Posterior vena cava (tissue), 2 donors: ENCODE data around the gene BMPER. TPM values are rescaled to one million over a fixed set of nuclear protein-coding genes. Genes with fewer than 3 reads are reported as not detected.

Experiments
- DNase-seq: peaks from one replicate; pipeline ENCODE4 v3.0.0-alpha.2; 2020; ENCODE audit warnings: low spot score
- intact Hi-C, 2 donors: fragments of 100-400 bp; cut with DNase I; formaldehyde crosslinking; loops; one replicate each; pipeline versions ENCODE4 v1.14.1 to v1.14.2; 2022 to 2023
- total RNA-seq, 2 donors: library from RNA; stranded (reverse); fragmentation: NEBNext Ultra II Directional; extraction: Animal tissue kit (Norgen Biotek cat#: 25700); gene quantifications; one replicate each; pipeline ENCODE4 v1.2.1, GENCODE V29; 2021
- donor health status: DM: yes; HTN: yes; CAD: no.
- donor health status: DM: yes; HTN: yes; CAD: no.

The BMPER gene
- total RNA-seq, 2 donors from 2014 or later: 5.6 to 7.1 TPM

DNA sequence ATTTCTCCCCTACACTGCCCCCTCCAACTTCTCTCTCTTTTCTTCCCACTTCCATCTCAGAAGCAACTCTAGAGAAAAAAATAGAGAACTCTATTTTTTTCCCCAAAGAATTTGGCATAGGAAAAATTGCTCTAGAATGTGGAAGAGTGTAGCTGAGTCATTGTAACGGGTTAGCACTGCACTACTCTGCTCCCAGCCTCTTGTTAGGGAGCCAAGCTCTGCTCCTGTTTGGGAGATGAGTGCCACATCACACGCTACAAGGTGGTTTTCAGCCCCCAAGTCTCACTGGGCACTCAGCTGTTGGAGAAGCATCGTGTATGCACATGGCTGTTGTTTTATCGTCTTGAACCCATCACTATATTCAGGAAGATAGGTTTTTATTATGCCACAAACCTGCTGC is 136.4 kb downstream of the BMPER start:
- DNase-seq: no peak
- intact Hi-C loops: no loop called here

GRCh38 chr7:34042406-34042805 is 137.1 kb downstream of the BMPER start:
- intact Hi-C loops: no loop called here
- no peak for DNase-seq

DNA sequence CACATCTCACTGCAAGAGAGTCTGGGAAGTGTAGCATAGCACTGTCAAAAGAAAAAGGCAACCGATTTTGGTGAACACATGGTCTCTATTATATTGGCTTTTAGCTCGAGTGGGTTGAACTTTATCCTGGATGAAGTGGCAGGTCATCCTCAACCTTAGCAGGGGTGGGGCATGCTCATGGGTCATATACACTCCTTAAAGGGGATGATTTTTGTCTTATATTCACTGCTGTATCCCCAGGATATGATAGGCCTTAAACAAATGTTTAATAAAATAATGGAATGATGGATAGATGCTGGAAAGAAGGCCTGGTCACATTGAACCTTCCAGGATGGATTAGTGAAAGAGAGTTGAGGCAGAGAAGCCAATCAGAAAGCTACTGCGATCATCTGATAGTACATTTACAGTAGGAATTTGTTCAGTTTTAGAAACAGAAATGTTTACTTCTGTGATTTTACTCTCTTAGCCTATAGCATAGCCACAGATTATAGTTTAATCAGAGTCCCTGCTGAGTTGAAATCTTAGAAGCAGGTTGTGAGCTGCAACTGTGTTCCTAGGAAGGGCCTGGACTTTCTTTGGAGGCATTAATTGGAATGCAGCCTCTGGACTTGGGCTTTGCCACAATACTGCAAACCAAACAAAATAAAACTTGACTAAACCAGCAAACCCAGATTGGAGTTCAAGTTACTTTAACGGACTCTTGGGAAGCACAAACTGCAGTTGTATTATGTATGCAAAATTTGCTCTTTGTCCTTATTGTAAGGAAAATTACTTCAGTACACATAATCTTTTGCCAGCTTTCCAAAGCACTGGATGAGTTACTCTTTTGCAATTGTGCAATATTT is 138.3 kb downstream of the BMPER start:
- intact Hi-C loops: no loop called here
- DNase-seq: no peak

- intact Hi-C loops: no loop called here
- DNase-seq: no peak
Measured at GRCh38 chr7:34044306-34044643, 138.9 kb downstream of the BMPER start.

DNA sequence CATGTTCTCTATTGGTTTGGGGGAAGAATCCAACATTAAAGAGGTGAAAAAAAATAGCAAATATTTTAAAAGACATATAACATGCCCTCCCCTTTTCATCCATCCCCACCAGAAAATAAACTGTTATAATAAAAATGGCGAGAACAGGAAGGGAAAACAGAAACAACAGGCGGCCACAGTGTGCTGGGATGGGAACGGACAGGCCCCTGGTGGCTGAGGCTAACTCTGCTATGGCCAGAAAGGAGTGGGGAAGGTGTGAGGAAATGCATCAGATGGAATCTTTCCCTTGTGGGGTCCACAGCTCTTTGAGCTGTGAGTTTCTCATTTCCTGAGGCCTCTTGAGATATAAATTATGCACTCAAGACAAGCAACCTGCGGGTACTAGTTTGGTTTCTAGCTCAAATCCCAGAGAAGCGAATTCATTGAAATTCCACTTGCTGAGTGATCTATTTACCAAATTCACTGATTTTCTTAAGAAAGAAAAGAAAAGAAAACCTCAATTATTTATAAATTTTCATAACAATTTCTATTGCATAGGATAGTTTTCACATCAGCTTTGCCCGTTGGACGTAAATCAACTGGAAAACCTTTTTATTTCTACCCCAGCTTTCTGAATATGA is 139.5 kb downstream of the BMPER start:
- intact Hi-C loops: no loop called here

GRCh38 chr7:34048445-34048844 is 143.1 kb downstream of the BMPER start:
- intact Hi-C loops: no loop called here

More for the DNA sequence above, 139.5 kb downstream of the BMPER start:
- no peak for DNase-seq

GRCh38 chr7:34054075-34054474 is 148.7 kb downstream of the BMPER start:
- DNase-seq: no peak
- intact Hi-C loops: no loop called here

More at GRCh38 chr7:34048445-34048844, 143.1 kb downstream of the BMPER start:
- DNase-seq: no peak

- intact Hi-C loops: no loop called here
- no peak for DNase-seq
Measured at GRCh38 chr7:34057136-34057535, 151.8 kb downstream of the BMPER start.

GRCh38 chr7:34057956-34058355 is 152.6 kb downstream of the BMPER start:
- no peak for DNase-seq

GRCh38 chr7:34058801-34059135 is 153.4 kb downstream of the BMPER start:
- intact Hi-C loops: no loop called here

More at GRCh38 chr7:34057956-34058355, 152.6 kb downstream of the BMPER start:
- intact Hi-C loops: no loop called here

GRCh38 chr7:34059136-34059828 is 153.9 kb downstream of the BMPER start:
- DNase-seq: no peak
- intact Hi-C loops: no loop called here

More at GRCh38 chr7:34058801-34059135, 153.4 kb downstream of the BMPER start:
- no peak for DNase-seq

- DNase-seq: no peak
- intact Hi-C loops: no loop called here
Measured at GRCh38 chr7:34060196-34060947, 155.0 kb downstream of the BMPER start.

DNA sequence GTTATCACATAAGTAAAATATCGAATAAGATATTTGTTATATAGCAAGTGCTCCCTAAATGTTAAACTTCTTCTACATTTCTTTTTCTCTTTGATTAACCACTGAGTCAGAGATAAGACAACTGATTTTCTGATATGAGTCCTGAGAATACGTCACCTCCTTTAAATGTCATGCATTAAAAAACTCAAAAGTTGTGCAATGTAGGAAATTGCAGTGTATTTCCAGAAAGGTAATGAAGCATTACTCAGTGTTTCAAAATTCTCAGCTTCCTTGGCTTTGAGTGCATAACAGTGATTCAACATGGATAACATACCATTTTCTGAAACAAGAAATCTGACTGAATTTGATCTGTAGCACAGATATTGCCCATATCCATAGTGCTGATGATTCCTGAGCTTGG is 155.8 kb downstream of the BMPER start:
- DNase-seq: no peak
- intact Hi-C loops: no loop called here

GRCh38 chr7:34062341-34062740 is 157.0 kb downstream of the BMPER start:
- intact Hi-C loops: no loop called here
- DNase-seq: no peak

- intact Hi-C loops: no loop called here
- no peak for DNase-seq
Measured at GRCh38 chr7:34062826-34063225, 157.5 kb downstream of the BMPER start.

GRCh38 chr7:34064519-34065158 is 159.3 kb downstream of the BMPER start:
- intact Hi-C loops: no loop called here
- DNase-seq: no peak

- no peak for DNase-seq
- intact Hi-C loops: no loop called here
Measured at GRCh38 chr7:34066411-34066810, 161.1 kb downstream of the BMPER start.

DNA sequence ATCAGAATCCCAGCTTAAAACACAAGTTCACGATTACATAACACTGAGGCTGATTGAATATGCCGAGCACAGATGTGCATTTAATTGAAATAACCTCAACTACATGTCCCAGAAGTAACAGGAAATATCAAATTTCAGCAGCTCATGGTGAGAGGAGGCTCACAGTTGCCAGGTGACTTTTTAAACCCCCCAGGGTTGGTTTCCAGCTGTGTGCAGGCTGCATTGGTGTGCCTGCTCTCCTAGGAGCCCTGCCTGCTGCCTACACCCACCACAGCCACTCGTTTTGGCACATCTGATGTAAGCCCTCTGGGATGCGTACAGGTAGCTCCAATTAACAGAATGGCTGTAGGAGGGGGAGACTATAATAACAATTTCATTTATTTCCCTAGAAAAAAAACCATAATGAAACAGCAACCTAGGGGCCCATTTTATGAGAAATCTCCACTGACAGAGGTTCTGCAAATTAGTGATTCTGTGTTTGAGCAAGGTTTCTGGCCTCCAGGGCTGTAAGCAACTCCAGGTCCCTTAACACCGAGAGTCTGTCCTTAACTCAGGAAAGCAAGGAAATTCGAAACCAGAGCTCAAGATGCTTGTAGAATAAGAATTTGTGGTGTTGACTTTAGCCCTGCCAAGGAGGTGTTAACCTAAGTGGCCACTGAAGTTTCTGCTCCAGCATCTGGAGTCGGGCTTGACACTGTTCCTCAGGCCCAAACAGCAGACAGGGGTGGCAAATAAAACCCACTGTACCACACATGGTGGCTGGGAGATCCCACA is 161.9 kb downstream of the BMPER start:
- no peak for DNase-seq
- intact Hi-C loops: no loop called here

- intact Hi-C loops: no loop called here
- no peak for DNase-seq
Measured at GRCh38 chr7:34069676-34070075, 164.3 kb downstream of the BMPER start.
